Neural progenitor cell (in vitro differentiated cells): Measurements from ENCODE around the gene VAV3. TPM values are rescaled to one million over a fixed set of nuclear protein-coding genes. Genes with fewer than 3 reads are reported as not detected.

Experiments used
- DNase-seq: peaks from one replicate; pipeline ENCODE4 v3.0.0-alpha.2; 2016; ENCODE audit warnings: low spot score
- H2AFZ ChIP-seq: fragments of 200-600 bp; sonication (generic); replicated peaks from 2 replicates; pipeline ENCODE4 v1.6.1; 2016; ENCODE audit warnings: antibody characterized with exemption
- H3F3A ChIP-seq: fragments of 200-600 bp; sonication (generic); 2 replicates; pipeline ENCODE4 v1.6.1; 2016; ENCODE audit warnings: antibody characterized with exemption, low read depth
- H3K27ac ChIP-seq: fragments of 200-600 bp; sonication (generic); 2 replicates; pipeline ENCODE4 v1.5.1; 2016; ENCODE audit warnings: mild to moderate bottlenecking
- H3K27me3 ChIP-seq: fragments of 200-600 bp; sonication (generic); 2 replicates; pipeline ENCODE4 v1.6.1; 2016; ENCODE audit warnings: mild to moderate bottlenecking, moderate library complexity
- H3K36me3 ChIP-seq: fragments of 200-600 bp; sonication (generic); 2 replicates; pipeline ENCODE4 v1.5.1; 2016
- H3K4me1 ChIP-seq: fragments of 200-600 bp; sonication (generic); 2 replicates; pipeline ENCODE4 v1.6.1; 2016; ENCODE audit warnings: mixed run types
- H3K4me2 ChIP-seq: fragments of 200-600 bp; sonication (generic); 2 replicates; pipeline ENCODE4 v1.6.1; 2016
- H3K4me3 ChIP-seq: fragments of 200-600 bp; sonication (generic); 2 replicates; pipeline ENCODE4 v1.5.1; 2016
- H3K79me2 ChIP-seq: fragments of 200-600 bp; sonication (generic); 2 replicates; pipeline ENCODE4 v1.6.1; 2016; ENCODE audit warnings: low read depth
- H3K9ac ChIP-seq: fragments of 200-600 bp; sonication (generic); 2 replicates; pipeline ENCODE4 v1.6.1; 2016
- H3K9me3 ChIP-seq: fragments of 200-600 bp; sonication (generic); 2 replicates; pipeline ENCODE4 v1.5.1; 2016; ENCODE audit warnings: low read depth
- H4K20me1 ChIP-seq: fragments of 200-600 bp; sonication (generic); 2 replicates; pipeline ENCODE4 v1.6.1; 2016; ENCODE audit warnings: low read depth
- H3K27ac Mint-ChIP-seq: 3 replicates; pipeline ENCODE4 v1.8.0; 2021; ENCODE audit warnings: mixed read lengths
- H3K27me3 Mint-ChIP-seq: 2 replicates; pipeline ENCODE4 v1.8.0; 2022; ENCODE audit warnings: low read depth, mild to moderate bottlenecking, inconsistent platforms, moderate library complexity, mixed read lengths; ENCODE audit not compliant: insufficient read depth
- H3K36me3 Mint-ChIP-seq: 3 replicates; pipeline ENCODE4 v1.8.0; 2021; ENCODE audit warnings: mixed read lengths
- H3K4me1 Mint-ChIP-seq: 3 replicates; pipeline ENCODE4 v1.8.0; 2021; ENCODE audit warnings: mixed read lengths
- H3K4me3 Mint-ChIP-seq: 3 replicates; pipeline ENCODE4 v1.8.0; 2021; ENCODE audit warnings: mild to moderate bottlenecking, moderate library complexity, mixed read lengths
- H3K9me3 Mint-ChIP-seq: 3 replicates; pipeline ENCODE4 v1.8.0; 2020; ENCODE audit warnings: mixed read lengths
- EZH2 ChIP-seq: fragments of 200-600 bp; sonication (generic); IDR thresholded peaks from 2 replicates; pipeline ENCODE4 v1.6.1; 2017; ENCODE audit warnings: antibody characterized with exemption, mild to moderate bottlenecking, moderate library complexity
- EZH2phosphoT487 ChIP-seq: fragments of 200-600 bp; sonication (generic); IDR thresholded peaks from 2 replicates; pipeline ENCODE4 v1.6.1; 2017; ENCODE audit warnings: antibody characterized with exemption
- total RNA-seq: library from RNA; depleted of rRNA; stranded (reverse); fragments of >200 nt; gene quantifications from 2 replicates; pipeline ENCODE4 v1.2.3, GENCODE V29; 2015; ENCODE audit warnings: low replicate concordance
- TF ChIP-seq, protein P1 (sequence below): fragments of 200-600 bp; sonication (generic); IDR thresholded peaks from 2 replicates; pipeline ENCODE4 v1.5.1; 2017; ENCODE audit warnings: antibody characterized with exemption, mild to moderate bottlenecking

Gene VAV3
- total RNA-seq, 1 donor from 2014 or later, result 1.7 TPM

- Histone ChIP-seq H3K27me3 (no peaks in the 10 kb centered on the region), H3K79me2 (no peaks in the 10 kb centered on the region), H3K9ac (no peak overlapping the region), H3K27ac (no peak overlapping the region), H4K20me1 (no peaks in the 10 kb centered on the region), H3F3A (no peaks in the 10 kb centered on the region), H3K9me3 (no peaks in the 10 kb centered on the region), H2AFZ (no peak overlapping the region), H3K4me2 (no peak overlapping the region), H3K36me3 (no peaks in the 10 kb centered on the region), H3K4me1 (no peaks in the 10 kb centered on the region), H3K4me3 (no peak overlapping the region)
- no peaks in the 10 kb centered on the region for H3K36me3 Mint-ChIP-seq
- H3K4me1 Mint-ChIP-seq, result no peaks in the 10 kb centered on the region
- no peak overlapping the region for H3K27ac Mint-ChIP-seq
- no peaks in the 10 kb centered on the region for H3K9me3 Mint-ChIP-seq
- H3K4me3 Mint-ChIP-seq, result no peak overlapping the region
- peaks cover 3% of the 10 kb centered on the region for H3K27me3 Mint-ChIP-seq
- no peak for DNase-seq
- TF ChIP-seq, protein P1, sequence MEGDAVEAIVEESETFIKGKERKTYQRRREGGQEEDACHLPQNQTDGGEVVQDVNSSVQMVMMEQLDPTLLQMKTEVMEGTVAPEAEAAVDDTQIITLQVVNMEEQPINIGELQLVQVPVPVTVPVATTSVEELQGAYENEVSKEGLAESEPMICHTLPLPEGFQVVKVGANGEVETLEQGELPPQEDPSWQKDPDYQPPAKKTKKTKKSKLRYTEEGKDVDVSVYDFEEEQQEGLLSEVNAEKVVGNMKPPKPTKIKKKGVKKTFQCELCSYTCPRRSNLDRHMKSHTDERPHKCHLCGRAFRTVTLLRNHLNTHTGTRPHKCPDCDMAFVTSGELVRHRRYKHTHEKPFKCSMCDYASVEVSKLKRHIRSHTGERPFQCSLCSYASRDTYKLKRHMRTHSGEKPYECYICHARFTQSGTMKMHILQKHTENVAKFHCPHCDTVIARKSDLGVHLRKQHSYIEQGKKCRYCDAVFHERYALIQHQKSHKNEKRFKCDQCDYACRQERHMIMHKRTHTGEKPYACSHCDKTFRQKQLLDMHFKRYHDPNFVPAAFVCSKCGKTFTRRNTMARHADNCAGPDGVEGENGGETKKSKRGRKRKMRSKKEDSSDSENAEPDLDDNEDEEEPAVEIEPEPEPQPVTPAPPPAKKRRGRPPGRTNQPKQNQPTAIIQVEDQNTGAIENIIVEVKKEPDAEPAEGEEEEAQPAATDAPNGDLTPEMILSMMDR, result no peak
- TF ChIP-seq EZH2, result no peak
- no peak for TF ChIP-seq EZH2phosphoT487
Observed at GRCh38 chr1:107950464-107950863, 14.5 kb downstream of the VAV3 start.

DNA sequence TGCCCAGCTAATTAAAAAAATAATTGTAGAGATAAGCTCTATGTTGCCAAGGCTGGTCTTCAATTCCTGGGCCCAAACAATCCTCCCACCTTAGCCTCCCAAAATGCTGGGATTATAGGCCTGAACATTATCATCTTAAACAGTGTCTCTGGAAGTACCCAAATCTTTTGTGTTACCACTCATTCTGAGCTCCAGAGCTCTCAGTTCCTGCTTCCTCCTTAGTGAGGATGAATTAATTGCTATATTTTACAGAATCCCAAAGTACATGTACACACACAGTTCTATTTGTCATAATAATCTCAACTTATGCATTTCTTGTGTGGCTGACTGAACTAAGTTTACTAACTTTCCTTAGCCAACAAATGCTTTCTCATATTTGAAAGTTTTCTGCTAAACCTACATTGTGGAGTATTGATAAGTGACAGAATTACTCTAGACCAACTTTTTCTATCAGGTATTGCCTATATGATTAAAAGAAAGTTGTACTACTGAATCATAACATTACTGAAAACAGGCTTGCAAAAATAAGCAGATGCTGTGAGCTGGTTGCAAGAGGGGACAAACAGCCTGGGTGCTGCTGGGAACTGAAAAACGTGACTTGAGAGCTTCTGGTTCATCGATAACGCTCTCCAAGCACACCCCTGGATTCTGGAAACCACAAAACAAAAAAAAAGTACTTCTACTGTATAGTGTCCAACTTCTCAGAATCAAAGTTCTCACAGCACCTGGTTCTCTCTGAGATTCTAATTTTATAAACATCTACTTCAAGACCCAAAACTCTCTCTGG is 15.3 kb downstream of the VAV3 start:
- Mint-ChIP-seq H3K36me3 (no peaks in the 10 kb centered on the region), H3K4me1 (no peaks in the 10 kb centered on the region), H3K9me3 (no peaks in the 10 kb centered on the region), H3K27ac (no peak overlapping the region), H3K4me3 (no peak overlapping the region), H3K27me3 (peaks cover 3% of the 10 kb centered on the region)
- H4K20me1 ChIP-seq, result no peaks in the 10 kb centered on the region
- DNase-seq, result no peak
- H3K36me3 ChIP-seq, result no peaks in the 10 kb centered on the region
- H3K4me2 ChIP-seq, result no peak overlapping the region
- no peaks in the 10 kb centered on the region for H3K27me3 ChIP-seq
- H3K4me1 ChIP-seq, result no peaks in the 10 kb centered on the region
- no peaks in the 10 kb centered on the region for H3F3A ChIP-seq
- H3K4me3 ChIP-seq, result no peak overlapping the region
- H3K9ac ChIP-seq, result no peak overlapping the region
- H3K9me3 ChIP-seq, result no peaks in the 10 kb centered on the region
- no peak overlapping the region for H3K27ac ChIP-seq
- no peaks in the 10 kb centered on the region for H3K79me2 ChIP-seq
- H2AFZ ChIP-seq, result no peak overlapping the region
- no peak for TF ChIP-seq EZH2phosphoT487
- TF ChIP-seq, protein P1, result no peak
- no peak for TF ChIP-seq EZH2

GRCh38 chr1:107946794-107947193 is 18.2 kb downstream of the VAV3 start:
- Histone ChIP-seq H3K4me1 (no peaks in the 10 kb centered on the region), H4K20me1 (no peaks in the 10 kb centered on the region), H3K27me3 (no peaks in the 10 kb centered on the region), H3K9me3 (no peaks in the 10 kb centered on the region), H3K4me2 (no peak overlapping the region), H3K4me3 (no peak overlapping the region), H3F3A (no peaks in the 10 kb centered on the region), H3K27ac (no peak overlapping the region), H2AFZ (no peak overlapping the region), H3K79me2 (no peaks in the 10 kb centered on the region), H3K9ac (no peak overlapping the region), H3K36me3 (no peaks in the 10 kb centered on the region)
- Mint-ChIP-seq H3K4me3 (no peak overlapping the region), H3K9me3 (no peaks in the 10 kb centered on the region), H3K4me1 (no peaks in the 10 kb centered on the region), H3K36me3 (no peaks in the 10 kb centered on the region), H3K27me3 (peaks cover 3% of the 10 kb centered on the region), H3K27ac (no peak overlapping the region)
- TF ChIP-seq, protein P1, result no peak
- TF ChIP-seq EZH2phosphoT487 (no peak), EZH2 (no peak)
- no peak for DNase-seq
